Chondrocyte (in vitro differentiated cells): ENCODE data around the gene ATP1A2. TPM values are rescaled to one million over a fixed set of nuclear protein-coding genes. Genes with fewer than 3 reads are reported as not detected.

ENCODE experiments used
- DNase-seq: peaks from one replicate; pipeline ENCODE4 v3.0.0; 2021; ENCODE audit warnings: mixed read lengths, low spot score
- H3K27ac Mint-ChIP-seq: one replicate; pipeline ENCODE4 v1.8.0; 2021; ENCODE audit warnings: mild to moderate bottlenecking, moderate library complexity, mixed read lengths; ENCODE audit not compliant: unreplicated experiment
- H3K27me3 Mint-ChIP-seq: 2 replicates; pipeline ENCODE4 v1.8.0; 2021; ENCODE audit warnings: low read depth, mixed read lengths
- H3K36me3 Mint-ChIP-seq: 2 replicates; pipeline ENCODE4 v1.8.0; 2021; ENCODE audit warnings: low read depth, mixed read lengths
- H3K4me1 Mint-ChIP-seq: 2 replicates; pipeline ENCODE4 v1.8.0; 2021; ENCODE audit warnings: low read depth, mild to moderate bottlenecking, mixed read lengths
- H3K4me3 Mint-ChIP-seq: one replicate; pipeline ENCODE4 v1.8.0; 2021; ENCODE audit warnings: mild to moderate bottlenecking, moderate library complexity, mixed read lengths; ENCODE audit not compliant: unreplicated experiment
- H3K9me3 Mint-ChIP-seq: 2 replicates; pipeline ENCODE4 v1.8.0; 2021; ENCODE audit warnings: low read depth, mixed read lengths
- total RNA-seq: library from RNA; stranded (reverse); gene quantifications from 3 replicates; pipeline ENCODE4 v1.2.1, GENCODE V29; 2021
- TF ChIP-seq, protein P1 (sequence below): fragments of 200-600 bp; sonication (generic); IDR thresholded peaks from 2 replicates; pipeline ENCODE4 v1.5.0; 2021; ENCODE audit warnings: antibody characterized with exemption, mild to moderate bottlenecking, moderate library complexity

The ATP1A2 gene
- total RNA-seq, 1 donor from 2014 or later = 2.9 TPM

GRCh38 chr1:160158534-160158933 lies 43.0 kb downstream of the ATP1A2 start:
- H3K27me3 Mint-ChIP-seq = no peaks in the 10 kb centered on the region
- no peaks in the 10 kb centered on the region for H3K9me3 Mint-ChIP-seq
- TF ChIP-seq, protein P1, sequence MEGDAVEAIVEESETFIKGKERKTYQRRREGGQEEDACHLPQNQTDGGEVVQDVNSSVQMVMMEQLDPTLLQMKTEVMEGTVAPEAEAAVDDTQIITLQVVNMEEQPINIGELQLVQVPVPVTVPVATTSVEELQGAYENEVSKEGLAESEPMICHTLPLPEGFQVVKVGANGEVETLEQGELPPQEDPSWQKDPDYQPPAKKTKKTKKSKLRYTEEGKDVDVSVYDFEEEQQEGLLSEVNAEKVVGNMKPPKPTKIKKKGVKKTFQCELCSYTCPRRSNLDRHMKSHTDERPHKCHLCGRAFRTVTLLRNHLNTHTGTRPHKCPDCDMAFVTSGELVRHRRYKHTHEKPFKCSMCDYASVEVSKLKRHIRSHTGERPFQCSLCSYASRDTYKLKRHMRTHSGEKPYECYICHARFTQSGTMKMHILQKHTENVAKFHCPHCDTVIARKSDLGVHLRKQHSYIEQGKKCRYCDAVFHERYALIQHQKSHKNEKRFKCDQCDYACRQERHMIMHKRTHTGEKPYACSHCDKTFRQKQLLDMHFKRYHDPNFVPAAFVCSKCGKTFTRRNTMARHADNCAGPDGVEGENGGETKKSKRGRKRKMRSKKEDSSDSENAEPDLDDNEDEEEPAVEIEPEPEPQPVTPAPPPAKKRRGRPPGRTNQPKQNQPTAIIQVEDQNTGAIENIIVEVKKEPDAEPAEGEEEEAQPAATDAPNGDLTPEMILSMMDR = no peak
- H3K36me3 Mint-ChIP-seq = no peaks in the 10 kb centered on the region
- H3K4me1 Mint-ChIP-seq = no peaks in the 10 kb centered on the region
- no peak for DNase-seq
- H3K4me3 Mint-ChIP-seq = no peak overlapping the region
- no peak overlapping the region for H3K27ac Mint-ChIP-seq

- peaks cover 1% of the 10 kb centered on the region for H3K27me3 Mint-ChIP-seq
- no peaks in the 10 kb centered on the region for H3K4me1 Mint-ChIP-seq
- H3K27ac Mint-ChIP-seq = no peak overlapping the region
- H3K36me3 Mint-ChIP-seq = no peaks in the 10 kb centered on the region
- no peak for DNase-seq
- no peak overlapping the region for H3K4me3 Mint-ChIP-seq
- H3K9me3 Mint-ChIP-seq = no peaks in the 10 kb centered on the region
- TF ChIP-seq, protein P1 = no peak
Observed at GRCh38 chr1:160159846-160160245, 44.3 kb downstream of the ATP1A2 start.

GRCh38 chr1:160161965-160162705 lies 46.6 kb downstream of the ATP1A2 start:
- H3K4me1 Mint-ChIP-seq = no peaks in the 10 kb centered on the region
- no peaks in the 10 kb centered on the region for H3K36me3 Mint-ChIP-seq
- peaks cover 5% of the 10 kb centered on the region for H3K27me3 Mint-ChIP-seq
- no peak for DNase-seq
- TF ChIP-seq, protein P1 = peak; percentile 73
- H3K9me3 Mint-ChIP-seq = no peaks in the 10 kb centered on the region
- H3K4me3 Mint-ChIP-seq = no peak overlapping the region
- no peak overlapping the region for H3K27ac Mint-ChIP-seq

- Mint-ChIP-seq H3K27me3 (peaks cover 5% of the 10 kb centered on the region), H3K4me3 (no peak overlapping the region), H3K9me3 (no peaks in the 10 kb centered on the region), H3K4me1 (peaks cover 2% of the 10 kb centered on the region), H3K36me3 (no peaks in the 10 kb centered on the region), H3K27ac (no peak overlapping the region)
- TF ChIP-seq, protein P1 = no peak
- no peak for DNase-seq
Observed at GRCh38 chr1:160162931-160163330, 47.4 kb downstream of the ATP1A2 start.

- Mint-ChIP-seq H3K27me3 (peaks cover 5% of the 10 kb centered on the region), H3K27ac (peak overlapping the region; percentile 42), H3K4me1 (peaks cover 4% of the 10 kb centered on the region), H3K36me3 (no peaks in the 10 kb centered on the region), H3K4me3 (no peak overlapping the region), H3K9me3 (no peaks in the 10 kb centered on the region)
- no peak for DNase-seq
- TF ChIP-seq, protein P1 = peak; percentile 19
Observed at GRCh38 chr1:160163615-160164014, 48.1 kb downstream of the ATP1A2 start.
